GM06990 (cell line): ENCODE data around the gene TRMT61A.

Experiments
- DNase-seq: peaks from one replicate; pipeline ENCODE4 v3.0.0-alpha.2; 2011; ENCODE audit not compliant: insufficient read length; ENCODE audit errors: extremely low read depth
- H3K27me3 ChIP-seq: replicated peaks from 2 replicates; pipeline ENCODE4 v1.6.0; 2011; ENCODE audit warnings: low read length; ENCODE audit not compliant: control insufficient read depth, insufficient read depth
- H3K36me3 ChIP-seq: 2 replicates; pipeline ENCODE4 v1.5.1; 2011; ENCODE audit warnings: low read length; ENCODE audit not compliant: control insufficient read depth, insufficient read depth
- H3K4me3 ChIP-seq: replicated peaks from 2 replicates; pipeline ENCODE4 v1.5.1; 2011; ENCODE audit warnings: low read depth, mild to moderate bottlenecking, control low read depth, low read length
- CTCF ChIP-seq: IDR thresholded peaks from 2 replicates; pipeline ENCODE4 v1.5.1; 2011; ENCODE audit warnings: low read length, control low read depth, mild to moderate bottlenecking, inconsistent platforms; ENCODE audit not compliant: insufficient read depth, poor library complexity, severe bottlenecking

TRMT61A gene

DNA sequence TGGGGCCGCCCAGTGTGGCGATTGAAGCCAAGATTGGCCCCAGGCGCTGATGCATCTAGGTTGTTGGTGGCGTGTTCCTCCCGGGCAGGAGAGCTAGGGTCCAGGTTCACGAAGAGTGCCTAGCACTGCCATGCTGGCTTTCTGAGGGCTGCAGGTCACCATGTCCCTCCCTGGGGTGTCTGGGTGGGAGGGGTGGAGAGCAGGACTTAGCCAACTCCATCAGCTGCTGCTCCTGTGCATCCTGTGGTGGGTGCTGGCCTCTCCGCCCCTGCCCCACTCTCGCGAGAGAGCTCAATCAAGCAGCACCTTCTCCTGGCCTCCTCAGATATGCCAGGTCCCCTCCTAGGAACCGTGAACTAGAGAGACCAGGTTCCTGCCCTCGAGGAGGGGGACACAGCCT, 1.8 kb downstream of the TRMT61A start:
- TF ChIP-seq CTCF, result no peak
- H3K27me3 ChIP-seq, result no peaks in the 10 kb centered on the region
- peaks cover 10% of the 10 kb centered on the region for H3K36me3 ChIP-seq
- no peak overlapping the region for H3K4me3 ChIP-seq
- no peak for DNase-seq

DNA sequence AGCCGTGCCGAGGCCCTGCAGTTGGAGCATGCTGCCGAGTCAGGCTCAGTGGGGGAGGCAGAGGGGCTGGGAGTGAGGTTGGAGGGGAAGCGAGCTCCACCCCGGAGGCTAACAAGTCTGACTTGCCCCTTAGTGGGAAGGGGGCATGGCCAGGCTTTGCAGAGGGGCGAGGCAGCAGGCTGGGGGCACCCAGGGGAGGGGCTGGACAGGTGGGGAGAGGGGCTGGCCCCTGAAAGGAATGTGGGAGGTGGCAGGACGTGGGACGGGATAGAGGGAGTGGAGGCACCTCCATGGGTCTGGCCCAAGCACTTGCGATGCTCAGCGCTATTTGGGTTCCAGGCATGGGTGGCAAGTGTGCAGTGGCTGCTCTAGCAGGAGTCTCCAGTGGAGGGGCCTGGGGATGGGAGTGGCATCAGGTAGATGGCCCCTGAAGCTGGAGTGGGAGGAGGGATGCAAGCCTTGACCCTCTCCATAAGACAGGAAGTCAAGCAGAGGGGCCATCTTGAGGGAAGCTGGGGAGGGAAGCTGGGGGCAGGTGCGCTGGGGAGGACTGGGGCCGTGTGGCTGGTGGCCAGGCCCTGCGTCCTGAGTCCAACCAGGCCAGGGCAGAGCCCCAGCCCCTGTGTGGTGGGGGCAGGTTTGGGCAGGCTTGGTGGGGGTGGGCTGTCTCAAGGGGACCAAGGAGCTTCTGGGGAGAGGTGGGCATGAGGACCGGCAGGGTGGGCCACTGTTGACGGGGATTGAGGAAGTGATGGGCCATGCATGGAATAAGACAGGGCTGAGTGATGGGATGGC, 2.6 kb downstream of the TRMT61A start:
- TF ChIP-seq CTCF, result no peak
- Histone ChIP-seq H3K36me3 (peaks cover 11% of the 10 kb centered on the region), H3K4me3 (no peak overlapping the region), H3K27me3 (no peaks in the 10 kb centered on the region)
- DNase-seq, result no peak

DNA sequence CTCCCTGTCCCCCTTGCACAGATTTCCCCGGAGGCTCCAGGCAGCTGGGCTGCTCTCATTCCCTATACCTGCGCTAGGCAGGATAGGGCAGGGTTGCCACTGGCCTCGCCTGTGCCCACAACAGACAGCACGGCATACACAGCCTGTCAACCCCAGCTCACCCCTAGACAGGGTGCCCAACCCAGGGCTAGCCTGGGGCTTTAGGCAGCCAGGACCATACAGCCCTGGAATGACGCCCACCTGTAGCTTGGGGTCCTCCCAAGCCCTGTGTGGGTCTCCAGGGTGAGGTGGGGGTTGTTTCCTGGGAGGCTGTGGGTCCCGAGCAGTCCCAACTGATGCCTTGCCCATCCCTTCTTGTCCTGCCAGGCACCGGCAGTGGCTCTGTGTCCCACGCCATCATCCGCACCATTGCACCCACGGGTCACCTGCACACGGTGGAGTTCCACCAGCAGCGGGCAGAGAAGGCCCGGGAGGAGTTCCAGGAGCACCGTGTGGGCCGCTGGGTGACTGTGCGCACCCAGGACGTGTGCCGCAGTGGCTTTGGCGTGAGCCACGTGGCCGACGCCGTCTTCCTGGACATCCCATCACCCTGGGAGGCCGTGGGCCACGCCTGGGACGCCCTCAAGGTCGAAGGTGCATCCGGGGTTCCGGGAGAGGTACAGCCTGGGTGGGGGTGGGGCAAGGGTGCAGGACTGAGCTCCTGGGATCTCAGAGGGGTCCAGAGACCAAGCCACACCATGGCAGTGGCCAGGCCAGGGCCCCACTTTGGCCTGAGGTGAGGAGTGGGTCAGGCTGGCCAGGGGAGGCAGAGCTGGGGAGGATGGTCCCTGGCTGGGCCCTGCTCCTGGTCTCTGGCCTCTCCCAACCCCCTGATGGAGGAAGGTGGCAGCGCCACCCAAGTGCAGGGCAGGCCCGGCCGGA, 3.5 kb downstream of the TRMT61A start:
- TF ChIP-seq CTCF, result no peak
- H3K36me3 ChIP-seq, result peaks cover 12% of the 10 kb centered on the region
- DNase-seq, result no peak
- H3K27me3 ChIP-seq, result no peaks in the 10 kb centered on the region
- no peak overlapping the region for H3K4me3 ChIP-seq

DNA sequence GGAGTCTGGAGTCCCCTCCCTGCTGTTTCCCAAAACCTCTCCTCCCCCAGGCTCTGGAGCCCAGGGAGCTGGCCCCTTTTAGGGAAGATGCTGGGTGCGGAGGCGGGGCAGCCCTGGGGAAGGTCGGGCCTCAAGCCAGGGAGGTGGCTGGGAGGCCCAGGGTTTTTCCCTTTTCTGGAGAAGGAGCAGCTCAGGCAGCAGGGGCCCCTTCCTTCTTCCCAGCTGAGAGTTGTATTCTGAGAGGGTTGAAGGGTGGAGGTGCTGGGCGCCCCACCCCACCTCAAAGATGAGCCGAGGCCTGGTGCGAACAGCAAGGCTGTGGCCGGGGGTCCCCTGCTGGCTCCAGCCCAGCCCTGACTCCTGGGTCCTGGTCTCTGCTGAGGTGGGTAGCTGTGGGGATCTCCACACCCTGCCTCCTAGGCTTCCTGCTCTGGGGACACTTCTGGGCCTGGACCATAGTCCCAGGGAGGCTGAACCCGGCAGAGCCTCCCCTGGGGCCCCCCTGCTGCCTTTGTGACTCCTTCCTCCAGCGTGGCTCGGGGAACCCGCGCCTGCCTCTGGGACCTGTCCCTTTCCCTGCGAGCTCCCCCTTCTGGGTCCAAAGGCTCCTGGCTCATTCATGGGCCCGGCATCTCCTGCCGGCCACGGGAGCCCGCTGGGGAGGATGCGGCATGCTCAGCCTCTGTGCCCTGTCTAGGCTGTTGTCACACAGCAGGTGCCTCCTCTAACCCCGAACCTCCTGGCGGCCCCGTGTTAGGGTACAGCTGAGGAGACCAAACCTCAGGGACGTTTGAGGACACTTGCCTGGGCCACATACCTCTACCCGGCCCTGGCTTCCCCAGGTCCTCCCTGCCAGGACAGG, 4.4 kb downstream of the TRMT61A start:
- H3K36me3 ChIP-seq, result peaks cover 12% of the 10 kb centered on the region
- TF ChIP-seq CTCF, result no peak
- no peaks in the 10 kb centered on the region for H3K27me3 ChIP-seq
- H3K4me3 ChIP-seq, result no peak overlapping the region
- no peak for DNase-seq

- H3K4me3 ChIP-seq, result no peak overlapping the region
- H3K36me3 ChIP-seq, result peaks cover 12% of the 10 kb centered on the region
- no peak for TF ChIP-seq CTCF
These were observed 5.1 kb downstream of the TRMT61A start for GRCh38 chr14:103533999-103534575.

More at GRCh38 chr14:103533999-103534575, 5.1 kb downstream of the TRMT61A start:
- no peaks in the 10 kb centered on the region for H3K27me3 ChIP-seq
- no peak for DNase-seq
